ENCODE results near the gene CAVIN4.

CAVIN4 gene

GRCh38 chr9:100575765-100576386 is 2.0 kb upstream of the CAVIN4 start:
- no peak overlapping the region for H3K4me3 ChIP-seq (ENCODE audit: low read length)
- peaks cover 61% of the 10 kb centered on the region for H3K36me3 ChIP-seq (ENCODE audit: control insufficient read depth, low read depth, low read length)
- no peaks in the 10 kb centered on the region for H3K27me3 ChIP-seq (ENCODE audit: control insufficient read depth, insufficient read depth, low read length)
- H3K27ac ChIP-seq (ENCODE audit: low read length), result no peak overlapping the region
- no peaks in the 10 kb centered on the region for H3K4me1 ChIP-seq (ENCODE audit: control insufficient read depth, low read depth, low read length)
- H3K9ac ChIP-seq (ENCODE audit: low read length), result no peak overlapping the region
- H3K9me3 ChIP-seq (ENCODE audit: control insufficient read depth, low read depth, low read length), result no peaks in the 10 kb centered on the region

- Histone ChIP-seq H3K36me3 (ENCODE audit: control insufficient read depth, low read depth, low read length) (peaks cover 61% of the 10 kb centered on the region), H3K9me3 (ENCODE audit: control insufficient read depth, low read depth, low read length) (no peaks in the 10 kb centered on the region), H3K4me3 (ENCODE audit: low read length) (no peak overlapping the region), H3K27me3 (ENCODE audit: control insufficient read depth, insufficient read depth, low read length) (no peaks in the 10 kb centered on the region), H3K9ac (ENCODE audit: low read length) (no peak overlapping the region), H3K27ac (ENCODE audit: low read length) (no peak overlapping the region), H3K4me1 (ENCODE audit: control insufficient read depth, low read depth, low read length) (no peaks in the 10 kb centered on the region)
Measured at GRCh38 chr9:100578610-100579009, 731 bp downstream of the CAVIN4 start.

DNA sequence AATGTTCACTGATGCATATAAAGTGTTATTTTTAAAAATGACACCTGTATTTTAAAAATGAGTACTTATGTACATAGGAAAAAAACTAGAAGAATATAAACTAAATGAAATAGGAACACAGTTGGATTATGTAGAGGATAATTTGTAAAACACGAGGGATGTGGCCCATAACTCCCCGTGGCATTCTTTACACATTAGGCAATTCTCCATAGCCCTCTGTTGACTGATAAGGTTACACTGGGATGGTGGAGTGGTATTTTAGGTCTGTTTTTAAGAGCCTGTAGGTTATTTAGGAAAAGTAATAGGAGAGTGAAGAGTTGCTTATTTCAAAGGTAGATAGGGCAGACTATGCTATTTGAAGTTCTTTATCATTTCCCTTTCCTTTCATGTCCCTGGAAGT is 1.8 kb downstream of the CAVIN4 start:
- Histone ChIP-seq H3K4me1 (ENCODE audit: control insufficient read depth, low read depth, low read length) (no peaks in the 10 kb centered on the region), H3K9ac (ENCODE audit: low read length) (no peak overlapping the region), H3K27ac (ENCODE audit: low read length) (no peak overlapping the region), H3K27me3 (ENCODE audit: control insufficient read depth, insufficient read depth, low read length) (no peaks in the 10 kb centered on the region), H3K9me3 (ENCODE audit: control insufficient read depth, low read depth, low read length) (no peaks in the 10 kb centered on the region), H3K4me3 (ENCODE audit: low read length) (no peak overlapping the region), H3K36me3 (ENCODE audit: control insufficient read depth, low read depth, low read length) (peaks cover 62% of the 10 kb centered on the region)

GRCh38 chr9:100580257-100580656 is 2.4 kb downstream of the CAVIN4 start:
- Histone ChIP-seq H3K4me1 (ENCODE audit: control insufficient read depth, low read depth, low read length) (no peaks in the 10 kb centered on the region), H3K9me3 (ENCODE audit: control insufficient read depth, low read depth, low read length) (no peaks in the 10 kb centered on the region), H3K27ac (ENCODE audit: low read length) (no peak overlapping the region), H3K9ac (ENCODE audit: low read length) (no peak overlapping the region), H3K4me3 (ENCODE audit: low read length) (no peak overlapping the region), H3K36me3 (ENCODE audit: control insufficient read depth, low read depth, low read length) (peaks cover 61% of the 10 kb centered on the region), H3K27me3 (ENCODE audit: control insufficient read depth, insufficient read depth, low read length) (no peaks in the 10 kb centered on the region)

GRCh38 chr9:100581081-100581480 is 3.2 kb downstream of the CAVIN4 start:
- H3K4me3 ChIP-seq (ENCODE audit: low read length), result no peak overlapping the region
- no peaks in the 10 kb centered on the region for H3K9me3 ChIP-seq (ENCODE audit: control insufficient read depth, low read depth, low read length)
- H3K27me3 ChIP-seq (ENCODE audit: control insufficient read depth, insufficient read depth, low read length), result no peaks in the 10 kb centered on the region
- peaks cover 60% of the 10 kb centered on the region for H3K36me3 ChIP-seq (ENCODE audit: control insufficient read depth, low read depth, low read length)
- no peaks in the 10 kb centered on the region for H3K4me1 ChIP-seq (ENCODE audit: control insufficient read depth, low read depth, low read length)
- H3K9ac ChIP-seq (ENCODE audit: low read length), result no peak overlapping the region
- no peak overlapping the region for H3K27ac ChIP-seq (ENCODE audit: low read length)

DNA sequence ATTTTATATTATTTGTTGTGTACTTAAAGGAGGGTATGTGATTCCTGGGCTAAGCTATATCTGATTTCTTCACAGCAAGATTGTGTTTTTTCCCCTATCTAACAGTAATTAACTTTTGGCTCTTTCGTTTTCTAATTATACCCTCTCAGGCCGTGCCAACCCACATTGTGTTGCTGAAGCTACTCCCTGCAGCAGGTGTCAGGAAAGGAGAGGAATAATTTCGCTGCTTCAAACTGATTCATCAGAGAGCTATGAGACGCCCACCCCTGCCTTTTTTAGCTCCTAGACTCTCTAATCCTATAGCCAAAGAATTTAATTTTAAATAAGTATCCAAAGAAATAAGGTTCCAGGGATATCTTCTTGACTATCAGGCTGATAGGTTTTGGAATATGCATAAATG is 3.8 kb downstream of the CAVIN4 start:
- Histone ChIP-seq H3K36me3 (ENCODE audit: control insufficient read depth, low read depth, low read length) (peaks cover 58% of the 10 kb centered on the region), H3K9me3 (ENCODE audit: control insufficient read depth, low read depth, low read length) (no peaks in the 10 kb centered on the region), H3K4me1 (ENCODE audit: control insufficient read depth, low read depth, low read length) (no peaks in the 10 kb centered on the region), H3K9ac (ENCODE audit: low read length) (no peak overlapping the region), H3K4me3 (ENCODE audit: low read length) (no peak overlapping the region), H3K27me3 (ENCODE audit: control insufficient read depth, insufficient read depth, low read length) (no peaks in the 10 kb centered on the region), H3K27ac (ENCODE audit: low read length) (no peak overlapping the region)

DNA sequence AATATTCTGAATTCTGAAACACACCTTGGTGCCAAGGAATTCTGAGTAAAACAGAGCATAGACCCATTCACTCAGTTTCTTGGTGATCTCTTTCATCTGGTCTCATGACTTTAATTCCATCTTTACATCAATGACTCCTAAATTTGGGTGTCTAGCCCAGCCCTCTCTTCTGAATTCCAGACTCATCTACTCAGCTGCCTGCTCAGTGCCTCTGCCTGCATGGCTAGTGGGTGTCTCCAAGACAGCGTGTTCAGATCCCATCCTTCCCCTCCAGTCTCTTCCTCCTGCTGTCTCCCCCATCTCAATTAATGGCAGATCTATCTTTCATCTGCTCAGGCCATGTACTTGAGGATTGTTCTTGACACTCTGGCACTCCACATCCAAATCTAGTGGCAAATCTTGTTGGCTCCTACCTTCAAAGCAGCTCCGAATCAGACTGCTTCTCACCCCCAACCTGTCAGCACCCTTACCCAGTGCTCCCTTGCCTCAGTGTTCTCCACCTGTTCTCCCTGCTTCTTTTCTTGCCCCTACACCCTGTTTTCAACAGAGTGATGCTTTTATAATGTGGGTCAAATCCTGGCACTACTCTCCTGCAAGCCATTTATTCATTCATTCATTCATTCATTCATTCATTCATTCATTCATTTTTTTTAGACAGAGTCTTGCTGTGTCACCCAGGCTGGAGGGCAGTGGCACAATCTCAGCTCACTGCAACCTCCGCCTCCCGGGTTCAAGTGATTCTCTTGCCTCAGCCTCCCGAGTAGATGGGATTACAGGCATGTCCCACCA is 5.3 kb downstream of the CAVIN4 start:
- no peaks in the 10 kb centered on the region for H3K9me3 ChIP-seq (ENCODE audit: control insufficient read depth, low read depth, low read length)
- peaks cover 52% of the 10 kb centered on the region for H3K36me3 ChIP-seq (ENCODE audit: control insufficient read depth, low read depth, low read length)
- H3K4me3 ChIP-seq (ENCODE audit: low read length), result no peak overlapping the region
- H3K4me1 ChIP-seq (ENCODE audit: control insufficient read depth, low read depth, low read length), result no peaks in the 10 kb centered on the region
- H3K27me3 ChIP-seq (ENCODE audit: control insufficient read depth, insufficient read depth, low read length), result no peaks in the 10 kb centered on the region
- no peak overlapping the region for H3K9ac ChIP-seq (ENCODE audit: low read length)
- H3K27ac ChIP-seq (ENCODE audit: low read length), result no peak overlapping the region

- Histone ChIP-seq H3K9me3 (ENCODE audit: control insufficient read depth, low read depth, low read length) (no peaks in the 10 kb centered on the region), H3K9ac (ENCODE audit: low read length) (no peak overlapping the region), H3K36me3 (ENCODE audit: control insufficient read depth, low read depth, low read length) (peaks cover 42% of the 10 kb centered on the region)
Measured at GRCh38 chr9:100584951-100585350, 7.1 kb downstream of the CAVIN4 start.

DNA sequence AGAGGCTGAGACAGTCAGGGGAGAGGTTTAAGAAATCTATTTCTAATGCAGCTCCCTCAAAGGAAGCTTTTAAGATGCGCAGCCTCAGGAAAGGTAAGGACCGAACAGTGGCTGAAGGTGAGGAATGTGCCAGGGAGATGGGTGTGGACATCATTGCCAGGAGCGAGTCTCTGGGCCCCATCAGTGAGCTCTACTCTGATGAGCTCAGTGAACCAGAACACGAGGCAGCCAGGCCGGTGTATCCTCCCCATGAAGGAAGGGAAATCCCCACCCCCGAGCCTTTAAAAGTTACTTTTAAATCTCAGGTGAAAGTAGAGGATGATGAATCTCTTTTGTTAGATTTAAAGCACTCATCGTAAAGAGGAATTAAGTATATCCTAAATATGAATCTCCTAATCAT is 8.2 kb downstream of the CAVIN4 start:
- no peaks in the 10 kb centered on the region for H3K9me3 ChIP-seq (ENCODE audit: control insufficient read depth, low read depth, low read length)
- no peak overlapping the region for H3K4me3 ChIP-seq (ENCODE audit: low read length)
- H3K9ac ChIP-seq (ENCODE audit: low read length), result no peak overlapping the region
- H3K27me3 ChIP-seq (ENCODE audit: control insufficient read depth, insufficient read depth, low read length), result no peaks in the 10 kb centered on the region
- peaks cover 42% of the 10 kb centered on the region for H3K36me3 ChIP-seq (ENCODE audit: control insufficient read depth, low read depth, low read length)
- no peaks in the 10 kb centered on the region for H3K4me1 ChIP-seq (ENCODE audit: control insufficient read depth, low read depth, low read length)
- no peak overlapping the region for H3K27ac ChIP-seq (ENCODE audit: low read length)

More at GRCh38 chr9:100584951-100585350, 7.1 kb downstream of the CAVIN4 start:
- no peak overlapping the region for H3K4me3 ChIP-seq (ENCODE audit: low read length)
- no peaks in the 10 kb centered on the region for H3K4me1 ChIP-seq (ENCODE audit: control insufficient read depth, low read depth, low read length)
- H3K27ac ChIP-seq (ENCODE audit: low read length), result no peak overlapping the region
- no peaks in the 10 kb centered on the region for H3K27me3 ChIP-seq (ENCODE audit: control insufficient read depth, insufficient read depth, low read length)

GRCh38 chr9:100587375-100587774 is 9.5 kb downstream of the CAVIN4 start:
- H3K36me3 ChIP-seq (ENCODE audit: control insufficient read depth, low read depth, low read length), result peaks cover 36% of the 10 kb centered on the region
- H3K9ac ChIP-seq (ENCODE audit: low read length), result no peak overlapping the region
- no peaks in the 10 kb centered on the region for H3K4me1 ChIP-seq (ENCODE audit: control insufficient read depth, low read depth, low read length)
- H3K4me3 ChIP-seq (ENCODE audit: low read length), result no peak overlapping the region
- H3K27me3 ChIP-seq (ENCODE audit: control insufficient read depth, insufficient read depth, low read length), result no peaks in the 10 kb centered on the region
- no peak overlapping the region for H3K27ac ChIP-seq (ENCODE audit: low read length)
- no peaks in the 10 kb centered on the region for H3K9me3 ChIP-seq (ENCODE audit: control insufficient read depth, low read depth, low read length)

- Histone ChIP-seq H3K27ac (ENCODE audit: low read length) (no peak overlapping the region), H3K9me3 (ENCODE audit: control insufficient read depth, low read depth, low read length) (no peaks in the 10 kb centered on the region), H3K4me3 (ENCODE audit: low read length) (no peak overlapping the region), H3K27me3 (ENCODE audit: control insufficient read depth, insufficient read depth, low read length) (no peaks in the 10 kb centered on the region), H3K36me3 (ENCODE audit: control insufficient read depth, low read depth, low read length) (peaks cover 24% of the 10 kb centered on the region), H3K9ac (ENCODE audit: low read length) (no peak overlapping the region), H3K4me1 (ENCODE audit: control insufficient read depth, low read depth, low read length) (no peaks in the 10 kb centered on the region)
Measured at GRCh38 chr9:100589582-100589981, 11.7 kb downstream of the CAVIN4 start.

DNA sequence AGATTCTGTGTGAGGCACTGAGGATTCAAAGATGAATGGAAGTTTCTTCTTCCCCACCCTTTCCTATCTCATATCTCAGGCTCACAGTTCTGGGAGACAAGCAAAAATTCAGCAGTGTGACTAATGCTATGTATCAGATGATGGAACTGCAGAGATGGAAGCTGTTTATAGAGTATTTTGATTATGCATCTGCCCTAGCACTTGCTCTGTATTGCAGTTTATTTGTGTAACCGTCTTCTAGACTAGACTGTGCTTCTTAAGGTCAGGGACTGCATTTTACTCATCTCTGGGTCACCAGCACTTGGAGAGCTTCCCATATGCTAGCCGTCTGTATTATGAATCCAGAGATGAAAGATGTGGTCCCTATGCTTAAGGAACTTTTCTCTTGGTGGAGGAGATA is 12.6 kb downstream of the CAVIN4 start:
- H3K4me1 ChIP-seq (ENCODE audit: control insufficient read depth, low read depth, low read length), result no peaks in the 10 kb centered on the region

More for the DNA sequence above, 12.6 kb downstream of the CAVIN4 start:
- H3K9me3 ChIP-seq (ENCODE audit: control insufficient read depth, low read depth, low read length), result no peaks in the 10 kb centered on the region
- no peak overlapping the region for H3K27ac ChIP-seq (ENCODE audit: low read length)
- H3K36me3 ChIP-seq (ENCODE audit: control insufficient read depth, low read depth, low read length), result peaks cover 17% of the 10 kb centered on the region
- H3K4me3 ChIP-seq (ENCODE audit: low read length), result no peak overlapping the region
- no peak overlapping the region for H3K9ac ChIP-seq (ENCODE audit: low read length)
- H3K27me3 ChIP-seq (ENCODE audit: control insufficient read depth, insufficient read depth, low read length), result no peaks in the 10 kb centered on the region

All from iPS-18a (cell line).